Duodenal mucosa (tissue), 2 donors: ENCODE results near the gene KRT77.

Source experiments
- H3K27ac ChIP-seq: one replicate; pipeline ENCODE4 v1.7.0; 2013; ENCODE audit warnings: low read depth, low read length
- H3K27me3 ChIP-seq, 2 donors: one replicate each; pipeline ENCODE4 v1.7.0; 2013; ENCODE audit warnings: low read length in 2 of 2, control low read depth in 1 of 2; ENCODE audit not compliant: insufficient read depth in 2 of 2, control insufficient read depth in 1 of 2
- H3K36me3 ChIP-seq, 2 donors: one replicate each; pipeline ENCODE4 v1.7.0; 2013; ENCODE audit warnings: low read length in 2 of 2, control low read depth in 1 of 2; ENCODE audit not compliant: insufficient read depth in 2 of 2, control insufficient read depth in 1 of 2
- H3K4me1 ChIP-seq, 2 donors: one replicate each; pipeline ENCODE4 v1.7.0; 2013; ENCODE audit warnings: low read length in 2 of 2, control low read depth in 1 of 2; ENCODE audit not compliant: insufficient read depth in 2 of 2, control insufficient read depth in 1 of 2
- H3K4me3 ChIP-seq, 2 donors: one replicate each; pipeline ENCODE4 v1.7.0; 2013; ENCODE audit warnings: low read length in 2 of 2, low read depth in 1 of 2
- H3K9ac ChIP-seq, 2 donors: one replicate each; pipeline ENCODE4 v1.7.0; 2013; ENCODE audit warnings: low read length in 2 of 2, low read depth in 1 of 2
- H3K9me3 ChIP-seq, 2 donors: one replicate each; pipeline ENCODE4 v1.7.0; 2013; ENCODE audit warnings: low read length in 2 of 2, control low read depth in 1 of 2; ENCODE audit not compliant: control insufficient read depth in 1 of 2

Gene KRT77

GRCh38 chr12:52643233-52644077 is 59.9 kb downstream of the KRT77 start:
- H3K4me1 ChIP-seq, result peaks cover 34 to 39% of the 10 kb centered on the region in 2 donors
- no peak overlapping the region for H3K4me3 ChIP-seq
- H3K9ac ChIP-seq, result no peak overlapping the region
- H3K36me3 ChIP-seq, result no peaks in the 10 kb centered on the region
- H3K27ac ChIP-seq, result no peak overlapping the region
- no peaks in the 10 kb centered on the region for H3K9me3 ChIP-seq
- H3K27me3 ChIP-seq, result no peaks in the 10 kb centered on the region

GRCh38 chr12:52641468-52641867 is 61.9 kb downstream of the KRT77 start:
- Histone ChIP-seq H3K9me3 (no peaks in the 10 kb centered on the region), H3K4me1 (peaks cover 21 to 24% of the 10 kb centered on the region in 2 donors), H3K9ac (no peak overlapping the region), H3K27me3 (no peaks in the 10 kb centered on the region), H3K36me3 (no peaks in the 10 kb centered on the region), H3K4me3 (no peak overlapping the region), H3K27ac (no peak overlapping the region)
